A549 (cell line): Measurements from ENCODE around the gene FKBP8.

Source experiments
- CBX2 ChIP-seq: fragments of 200-600 bp; sonication (generic); IDR thresholded peaks from 2 replicates; pipeline ENCODE4 v1.6.1; 2016; ENCODE audit warnings: low read depth, mild to moderate bottlenecking, borderline replicate concordance
- EP300 ChIP-seq, 2 experiments: fragments of >200 bp; sonication (Bioruptor Twin); formaldehyde crosslinking; IDR thresholded peaks; 2 replicates in 1 of 2; 3 replicates in 1 of 2; pipeline ENCODE4 v1.6.1; 2016 to 2017
- JUNB ChIP-seq: fragments of >200 bp; sonication (Bioruptor Twin); formaldehyde crosslinking; IDR thresholded peaks from 2 replicates; pipeline ENCODE4 v1.6.1; 2016
- POLR2A ChIP-seq: IDR thresholded peaks from 2 replicates; pipeline ENCODE4 v1.6.1; 2012; ENCODE audit warnings: mild to moderate bottlenecking, low read length
- RCOR1 ChIP-seq: fragments of 150-350 bp; IDR thresholded peaks from 2 replicates; pipeline ENCODE4 v1.6.1; 2014; ENCODE audit warnings: antibody characterized with exemption, low read length, low read depth
- RFX5 ChIP-seq: fragments of 450-650 bp; IDR thresholded peaks from 2 replicates; pipeline ENCODE4 v1.7.1; 2014; ENCODE audit warnings: antibody characterized with exemption, mild to moderate bottlenecking, moderate library complexity
- SMC3 ChIP-seq: fragments of >200 bp; sonication (Bioruptor Twin); formaldehyde crosslinking; IDR thresholded peaks from 3 replicates; pipeline ENCODE4 v1.6.1; 2018; ENCODE audit warnings: inconsistent platforms
- TF ChIP-seq, protein P1 (sequence below): fragments of >200 bp; sonication (Bioruptor Twin); formaldehyde crosslinking; IDR thresholded peaks from 3 replicates; pipeline ENCODE4 v1.5.1; 2016
- TF ChIP-seq, protein P2 (sequence below): IDR thresholded peaks from 2 replicates; pipeline ENCODE4 v1.6.1; 2012
- TF ChIP-seq, protein P3 (sequence below): fragments of 200-600 bp; sonication (generic); IDR thresholded peaks from 2 replicates; pipeline ENCODE4 v1.6.1; 2016; ENCODE audit warnings: antibody characterized with exemption, mild to moderate bottlenecking, moderate library complexity

DNA sequence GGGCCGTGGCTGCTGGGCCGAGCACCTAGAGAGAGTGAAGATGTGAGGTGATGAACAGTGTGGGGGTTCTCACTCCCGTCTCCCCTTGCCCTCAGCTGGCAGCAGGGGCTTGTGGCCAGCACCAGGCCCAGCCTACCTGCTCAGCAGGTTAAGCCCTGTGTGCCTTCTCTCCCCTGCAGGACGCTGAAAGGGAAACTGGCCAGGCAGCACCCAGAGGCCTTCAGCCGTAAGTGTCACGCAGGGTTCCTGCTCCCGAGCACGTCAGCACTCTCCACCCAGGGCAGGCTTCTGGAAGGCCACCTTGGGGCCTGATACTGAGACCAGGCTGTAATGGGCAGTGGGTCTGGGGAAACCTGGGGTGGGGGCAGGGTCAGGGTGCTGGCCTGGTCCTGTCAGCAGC lies 23.6 kb upstream of the FKBP8 start:
- no peak for TF ChIP-seq RCOR1
- TF ChIP-seq, protein P1, sequence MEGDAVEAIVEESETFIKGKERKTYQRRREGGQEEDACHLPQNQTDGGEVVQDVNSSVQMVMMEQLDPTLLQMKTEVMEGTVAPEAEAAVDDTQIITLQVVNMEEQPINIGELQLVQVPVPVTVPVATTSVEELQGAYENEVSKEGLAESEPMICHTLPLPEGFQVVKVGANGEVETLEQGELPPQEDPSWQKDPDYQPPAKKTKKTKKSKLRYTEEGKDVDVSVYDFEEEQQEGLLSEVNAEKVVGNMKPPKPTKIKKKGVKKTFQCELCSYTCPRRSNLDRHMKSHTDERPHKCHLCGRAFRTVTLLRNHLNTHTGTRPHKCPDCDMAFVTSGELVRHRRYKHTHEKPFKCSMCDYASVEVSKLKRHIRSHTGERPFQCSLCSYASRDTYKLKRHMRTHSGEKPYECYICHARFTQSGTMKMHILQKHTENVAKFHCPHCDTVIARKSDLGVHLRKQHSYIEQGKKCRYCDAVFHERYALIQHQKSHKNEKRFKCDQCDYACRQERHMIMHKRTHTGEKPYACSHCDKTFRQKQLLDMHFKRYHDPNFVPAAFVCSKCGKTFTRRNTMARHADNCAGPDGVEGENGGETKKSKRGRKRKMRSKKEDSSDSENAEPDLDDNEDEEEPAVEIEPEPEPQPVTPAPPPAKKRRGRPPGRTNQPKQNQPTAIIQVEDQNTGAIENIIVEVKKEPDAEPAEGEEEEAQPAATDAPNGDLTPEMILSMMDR = no peak
- TF ChIP-seq, protein P2, sequence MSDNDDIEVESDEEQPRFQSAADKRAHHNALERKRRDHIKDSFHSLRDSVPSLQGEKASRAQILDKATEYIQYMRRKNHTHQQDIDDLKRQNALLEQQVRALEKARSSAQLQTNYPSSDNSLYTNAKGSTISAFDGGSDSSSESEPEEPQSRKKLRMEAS = no peak
- TF ChIP-seq, protein P3, sequence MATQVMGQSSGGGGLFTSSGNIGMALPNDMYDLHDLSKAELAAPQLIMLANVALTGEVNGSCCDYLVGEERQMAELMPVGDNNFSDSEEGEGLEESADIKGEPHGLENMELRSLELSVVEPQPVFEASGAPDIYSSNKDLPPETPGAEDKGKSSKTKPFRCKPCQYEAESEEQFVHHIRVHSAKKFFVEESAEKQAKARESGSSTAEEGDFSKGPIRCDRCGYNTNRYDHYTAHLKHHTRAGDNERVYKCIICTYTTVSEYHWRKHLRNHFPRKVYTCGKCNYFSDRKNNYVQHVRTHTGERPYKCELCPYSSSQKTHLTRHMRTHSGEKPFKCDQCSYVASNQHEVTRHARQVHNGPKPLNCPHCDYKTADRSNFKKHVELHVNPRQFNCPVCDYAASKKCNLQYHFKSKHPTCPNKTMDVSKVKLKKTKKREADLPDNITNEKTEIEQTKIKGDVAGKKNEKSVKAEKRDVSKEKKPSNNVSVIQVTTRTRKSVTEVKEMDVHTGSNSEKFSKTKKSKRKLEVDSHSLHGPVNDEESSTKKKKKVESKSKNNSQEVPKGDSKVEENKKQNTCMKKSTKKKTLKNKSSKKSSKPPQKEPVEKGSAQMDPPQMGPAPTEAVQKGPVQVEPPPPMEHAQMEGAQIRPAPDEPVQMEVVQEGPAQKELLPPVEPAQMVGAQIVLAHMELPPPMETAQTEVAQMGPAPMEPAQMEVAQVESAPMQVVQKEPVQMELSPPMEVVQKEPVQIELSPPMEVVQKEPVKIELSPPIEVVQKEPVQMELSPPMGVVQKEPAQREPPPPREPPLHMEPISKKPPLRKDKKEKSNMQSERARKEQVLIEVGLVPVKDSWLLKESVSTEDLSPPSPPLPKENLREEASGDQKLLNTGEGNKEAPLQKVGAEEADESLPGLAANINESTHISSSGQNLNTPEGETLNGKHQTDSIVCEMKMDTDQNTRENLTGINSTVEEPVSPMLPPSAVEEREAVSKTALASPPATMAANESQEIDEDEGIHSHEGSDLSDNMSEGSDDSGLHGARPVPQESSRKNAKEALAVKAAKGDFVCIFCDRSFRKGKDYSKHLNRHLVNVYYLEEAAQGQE = no peak
- no peak for TF ChIP-seq SMC3
- no peak for TF ChIP-seq POLR2A
- no peak for TF ChIP-seq RFX5
- no peak for TF ChIP-seq JUNB
- TF ChIP-seq EP300 (IDR thresholded peaks at IDR 0.05) = no peak
- no peak for TF ChIP-seq CBX2
